ENCODE measurements around the gene GFPT2.

GFPT2 gene

GRCh38 chr5:180353048-180353979 is at the start of gene GFPT2:
GFPT2 (minus strand) TSS chr5:180353336; CDS start chr5:180353217, 119 bp downstream.
- H3K27ac ChIP-seq = no peak within 1 kb of the TSS
- no peak for DNase-seq (ENCODE audit: low read depth, low spot score)

GRCh38 chr5:180402716-180403115 is 49.6 kb upstream of the GFPT2 start:
- DNase-seq (ENCODE audit: low read depth, low spot score) = no peak
- H3K27ac ChIP-seq = no peak overlapping the region

- no peak overlapping the region for H3K27ac ChIP-seq
- no peak for DNase-seq (ENCODE audit: low read depth, low spot score)
Measured at GRCh38 chr5:180401229-180401907, 48.2 kb upstream of the GFPT2 start.

- no peak for DNase-seq (ENCODE audit: low read depth, low spot score)
- H3K27ac ChIP-seq = no peak overlapping the region
Measured at GRCh38 chr5:180400416-180400815, 47.3 kb upstream of the GFPT2 start.

GRCh38 chr5:180399401-180400215 is 46.5 kb upstream of the GFPT2 start:
- DNase-seq (ENCODE audit: low read depth, low spot score) = no peak
- H3K27ac ChIP-seq = no peak overlapping the region

GRCh38 chr5:180396926-180397325 is 43.8 kb upstream of the GFPT2 start:
- no peak overlapping the region for H3K27ac ChIP-seq
- no peak for DNase-seq (ENCODE audit: low read depth, low spot score)

GRCh38 chr5:180395540-180396274 is 42.6 kb upstream of the GFPT2 start:
- H3K27ac ChIP-seq = no peak overlapping the region
- no peak for DNase-seq (ENCODE audit: low read depth, low spot score)

- H3K27ac ChIP-seq = no peak overlapping the region
- DNase-seq (ENCODE audit: low read depth, low spot score) = no peak
Measured at GRCh38 chr5:180394031-180394636, 41.0 kb upstream of the GFPT2 start.

GRCh38 chr5:180391276-180391675 is 38.1 kb upstream of the GFPT2 start:
- DNase-seq (ENCODE audit: low read depth, low spot score) = no peak
- no peak overlapping the region for H3K27ac ChIP-seq

GRCh38 chr5:180390441-180391190 is 37.5 kb upstream of the GFPT2 start:
- H3K27ac ChIP-seq = no peak overlapping the region
- DNase-seq (ENCODE audit: low read depth, low spot score) = no peak

GRCh38 chr5:180389252-180390101 is 36.3 kb upstream of the GFPT2 start:
- no peak for DNase-seq (ENCODE audit: low read depth, low spot score)
- H3K27ac ChIP-seq = no peak overlapping the region

GRCh38 chr5:180387798-180388197 is 34.7 kb upstream of the GFPT2 start:
- DNase-seq (ENCODE audit: low read depth, low spot score) = no peak
- H3K27ac ChIP-seq = no peak overlapping the region

- DNase-seq (ENCODE audit: low read depth, low spot score) = no peak
- H3K27ac ChIP-seq = no peak overlapping the region
Measured at GRCh38 chr5:180382926-180383325, 29.8 kb upstream of the GFPT2 start.

GRCh38 chr5:180381851-180382480 is 28.8 kb upstream of the GFPT2 start:
- no peak overlapping the region for H3K27ac ChIP-seq
- no peak for DNase-seq (ENCODE audit: low read depth, low spot score)

- no peak overlapping the region for H3K27ac ChIP-seq
- no peak for DNase-seq (ENCODE audit: low read depth, low spot score)
Measured at GRCh38 chr5:180381428-180381827, 28.3 kb upstream of the GFPT2 start.

- H3K27ac ChIP-seq = no peak overlapping the region
- no peak for DNase-seq (ENCODE audit: low read depth, low spot score)
Measured at GRCh38 chr5:180380856-180381255, 27.7 kb upstream of the GFPT2 start.

- DNase-seq (ENCODE audit: low read depth, low spot score) = no peak
- H3K27ac ChIP-seq = no peak overlapping the region
Measured at GRCh38 chr5:180380441-180380840, 27.3 kb upstream of the GFPT2 start.

All from epithelial cell of prostate (primary cell).